ENCODE results near the gene SCN10A.

SCN10A gene

GRCh38 chr3:38651153-38651789, 164.7 kb downstream of the SCN10A start:
- DNase-seq (ENCODE audit: low read depth in 2 of 2), result peak; percentile 36 to 39

- no peak for DNase-seq (ENCODE audit: low read depth in 2 of 2)
Observed at GRCh38 chr3:38650248-38650951, 165.6 kb downstream of the SCN10A start.

GRCh38 chr3:38649500-38650247, 166.3 kb downstream of the SCN10A start, which contains the start of gene SCN5A:
Gene SCN5A (minus strand): TSS chr3:38649687. CDS start chr3:38633307, 16,380 bp downstream.
- DNase-seq (ENCODE audit: low read depth in 2 of 2), result peak; percentile 25 to 31

- DNase-seq (ENCODE audit: low read depth in 2 of 2), result no peak
Observed at GRCh38 chr3:38648659-38649499, 167.1 kb downstream of the SCN10A start.

- DNase-seq (ENCODE audit: low read depth in 2 of 2), result no peak
Observed at GRCh38 chr3:38648024-38648658, 167.9 kb downstream of the SCN10A start.

- no peak for DNase-seq (ENCODE audit: low read depth in 2 of 2)
Observed at GRCh38 chr3:38647217-38647970, 168.6 kb downstream of the SCN10A start.

Data from stimulated activated CD8-positive, alpha-beta memory T cell treated with anti-CD3 and anti-CD28 coated beads, Interleukin-15, amount 100 ng/mL, for 48 hours (primary cell).